Upper lobe of left lung (tissue), 4 donors: ENCODE measurements around the gene TUBAL3.

Source experiments
- CTCF ChIP-seq, 6 experiments: fragments of 450-650 bp in 4 of 6; fragments of 200-600 bp in 2 of 6; sonication (generic) in 2 of 6; IDR thresholded peaks; one replicate each; pipeline ENCODE4 v1.5.1; 2016 to 2019; ENCODE audit warnings: antibody characterized with exemption in 6 of 6
- EP300 ChIP-seq, 4 donors: sonication (generic); formaldehyde crosslinking; IDR thresholded peaks; one replicate each; pipeline ENCODE4 v1.5.1; 2017; ENCODE audit warnings: antibody characterized with exemption in 4 of 4, control low read depth in 2 of 4
- POLR2A ChIP-seq, 4 donors: fragments of 450-650 bp; IDR thresholded peaks; one replicate each; pipeline ENCODE4 v1.5.1; 2016 to 2017; ENCODE audit warnings: antibody characterized with exemption in 4 of 4, mild to moderate bottlenecking in 2 of 4
- POLR2AphosphoS5 ChIP-seq, 2 donors: sonication (generic); formaldehyde crosslinking; IDR thresholded peaks; one replicate each; pipeline ENCODE4 v1.5.1; 2017; ENCODE audit warnings: antibody characterized with exemption in 2 of 2

- TF ChIP-seq CTCF (IDR thresholded peaks at IDR 0.05) (no peak), EP300 (IDR thresholded peaks at IDR 0.05) (no peak), POLR2A (IDR thresholded peaks at IDR 0.05) (no peak), POLR2AphosphoS5 (IDR thresholded peaks at IDR 0.05) (no peak)
These were observed 12.8 kb downstream of the TUBAL3 start for GRCh38 chr10:5391790-5392189.
